ENCODE data around the gene CDC73. TPM values are rescaled to one million over a fixed set of nuclear protein-coding genes. Genes with fewer than 3 reads are reported as not detected.

CDC73 gene
- total RNA-seq, 2 donors from 2014 or later: 61.2 to 62.8 TPM

- Histone ChIP-seq H3K27me3 (replicated peaks; ENCODE audit: insufficient read depth) (no peaks in the 10 kb centered on the region), H3K27ac (no peak overlapping the region), H3K36me3 (peaks cover 25% of the 10 kb centered on the region), H3K9me3 (no peaks in the 10 kb centered on the region), H3K4me3 (no peak overlapping the region), H3K4me1 (ENCODE audit: control insufficient read depth in 1 of 2, low read depth in 2 of 2) (peaks cover 2 to 12% of the 10 kb centered on the region in 2 donors)
- ATAC-seq (ENCODE audit: insufficient number of reproducible peaks, low FRiP score, low read depth) (no peak), DNase-seq (ENCODE audit: low spot score) (no peak)
- no peak for TF ChIP-seq CTCF (IDR thresholded peaks at IDR 0.05)
These were observed 18.4 kb downstream of the CDC73 start for GRCh38 chr1:193140254-193140653.

- no peak for ATAC-seq (ENCODE audit: insufficient number of reproducible peaks, low FRiP score, low read depth)
- no peak for TF ChIP-seq CTCF (IDR thresholded peaks at IDR 0.05)
- Histone ChIP-seq H3K4me1 (ENCODE audit: control insufficient read depth in 1 of 2, low read depth in 2 of 2) (peaks cover 2 to 12% of the 10 kb centered on the region in 2 donors), H3K9me3 (no peaks in the 10 kb centered on the region), H3K27me3 (replicated peaks; ENCODE audit: insufficient read depth) (no peaks in the 10 kb centered on the region), H3K36me3 (peaks cover 33% of the 10 kb centered on the region), H3K27ac (no peak overlapping the region), H3K4me3 (no peak overlapping the region)
- no peak for DNase-seq (ENCODE audit: low spot score)
These were observed 20.0 kb downstream of the CDC73 start for GRCh38 chr1:193141804-193142203.

- H3K36me3 ChIP-seq: peaks cover 33% of the 10 kb centered on the region
- H3K27ac ChIP-seq: no peak overlapping the region
- H3K4me3 ChIP-seq: no peak overlapping the region
- H3K27me3 ChIP-seq (replicated peaks; ENCODE audit: insufficient read depth): no peaks in the 10 kb centered on the region
- no peak for TF ChIP-seq CTCF (IDR thresholded peaks at IDR 0.05)
- DNase-seq (ENCODE audit: low spot score) (no peak), ATAC-seq (ENCODE audit: insufficient number of reproducible peaks, low FRiP score, low read depth) (no peak)
- H3K4me1 ChIP-seq (ENCODE audit: control insufficient read depth in 1 of 2, low read depth in 2 of 2): peaks cover 2 to 6% of the 10 kb centered on the region in 2 donors
- H3K9me3 ChIP-seq: no peaks in the 10 kb centered on the region
These were observed 20.6 kb downstream of the CDC73 start for GRCh38 chr1:193142409-193142808.

GRCh38 chr1:193143285-193143684 is 21.5 kb downstream of the CDC73 start:
- no peak for ATAC-seq (ENCODE audit: insufficient number of reproducible peaks, low FRiP score, low read depth)
- no peaks in the 10 kb centered on the region for H3K9me3 ChIP-seq
- no peak overlapping the region for H3K27ac ChIP-seq
- no peak overlapping the region for H3K4me3 ChIP-seq
- no peak for TF ChIP-seq CTCF (IDR thresholded peaks at IDR 0.05)
- DNase-seq (ENCODE audit: low spot score): no peak
- H3K4me1 ChIP-seq (ENCODE audit: control insufficient read depth in 1 of 2, low read depth in 2 of 2): peaks cover 2 to 5% of the 10 kb centered on the region in 2 donors
- peaks cover 35% of the 10 kb centered on the region for H3K36me3 ChIP-seq
- no peaks in the 10 kb centered on the region for H3K27me3 ChIP-seq (replicated peaks; ENCODE audit: insufficient read depth)

GRCh38 chr1:193144361-193144938 is 22.6 kb downstream of the CDC73 start:
- no peaks in the 10 kb centered on the region for H3K27me3 ChIP-seq (replicated peaks; ENCODE audit: insufficient read depth)
- no peak overlapping the region for H3K27ac ChIP-seq
- no peaks in the 10 kb centered on the region for H3K9me3 ChIP-seq
- H3K4me1 ChIP-seq (ENCODE audit: control insufficient read depth in 1 of 2, low read depth in 2 of 2): peaks cover 2 to 5% of the 10 kb centered on the region in 2 donors
- DNase-seq (ENCODE audit: low spot score) (no peak), ATAC-seq (ENCODE audit: insufficient number of reproducible peaks, low FRiP score, low read depth) (no peak)
- peaks cover 31% of the 10 kb centered on the region for H3K36me3 ChIP-seq
- H3K4me3 ChIP-seq: no peak overlapping the region
- TF ChIP-seq CTCF (IDR thresholded peaks at IDR 0.05): no peak
